ENCODE results near the gene IRS1. TPM values are rescaled to one million over a fixed set of nuclear protein-coding genes. Genes with fewer than 3 reads are reported as not detected.

IRS1 gene
- polyA plus RNA-seq, 1 of the 3 experiments (the other 2 are of a cell fraction), result 16.5 TPM

DNA sequence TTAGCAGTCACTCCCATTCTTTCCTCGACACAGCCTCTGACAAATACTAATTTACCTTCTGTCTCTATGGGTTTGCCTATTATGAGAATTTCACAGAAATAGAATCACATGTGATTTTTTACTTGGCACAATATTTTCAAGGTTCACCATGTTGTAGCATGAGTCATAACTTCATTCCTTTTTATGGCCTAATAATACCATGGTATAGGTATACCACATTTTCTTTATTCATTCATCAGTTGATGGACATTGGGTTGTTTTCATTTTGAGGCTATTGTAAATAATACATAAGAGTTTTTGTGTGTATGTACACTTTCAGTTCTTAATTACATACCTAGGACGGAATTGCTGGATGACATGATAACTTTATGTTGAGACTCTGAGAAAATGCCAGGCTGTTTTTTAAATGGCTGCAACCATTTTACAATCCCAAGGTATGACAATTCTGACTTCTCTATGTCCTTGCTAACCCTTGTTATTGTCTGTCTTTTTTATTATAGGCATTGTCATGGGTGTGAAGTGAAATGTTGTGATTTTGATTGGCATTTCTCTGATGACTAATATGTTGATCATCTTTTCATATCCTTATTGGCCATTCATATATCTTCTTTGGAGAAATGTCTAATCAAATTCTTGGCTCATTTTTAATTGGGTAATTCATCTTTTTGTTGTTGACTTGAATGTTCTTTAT, 87.9 kb downstream of the IRS1 start:
- no peak overlapping the region for H2AFZ ChIP-seq (ENCODE audit: low read depth)
- ChIA-PET CTCF (no interaction called here), POLR2A (no interaction called here)
- H3K36me3 ChIP-seq (replicated peaks in 1 of 2; ENCODE audit: control insufficient read depth in 1 of 2, insufficient read depth in 2 of 2, low read length in 1 of 2), result no peaks in the 10 kb centered on the region
- no peaks in the 10 kb centered on the region for H3K9me3 ChIP-seq
- H3K4me2 ChIP-seq, result no peak overlapping the region
- no peak overlapping the region for H3K4me3 ChIP-seq (ENCODE audit: low read depth in 2 of 2, low read length in 1 of 2)
- TF ChIP-seq GABPA (IDR thresholded peaks at IDR 0.05; ENCODE audit: low read depth) (no peak), NRF1 (IDR thresholded peaks at IDR 0.05; ENCODE audit: low read depth, low read length) (no peak), TEAD4 (IDR thresholded peaks at IDR 0.05; ENCODE audit: borderline replicate concordance, insufficient read depth) (no peak)
- TF ChIP-seq, protein P1, sequence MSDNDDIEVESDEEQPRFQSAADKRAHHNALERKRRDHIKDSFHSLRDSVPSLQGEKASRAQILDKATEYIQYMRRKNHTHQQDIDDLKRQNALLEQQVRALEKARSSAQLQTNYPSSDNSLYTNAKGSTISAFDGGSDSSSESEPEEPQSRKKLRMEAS (IDR thresholded peaks at IDR 0.05; ENCODE audit: low read depth), result no peak
- TF ChIP-seq, protein P2, sequence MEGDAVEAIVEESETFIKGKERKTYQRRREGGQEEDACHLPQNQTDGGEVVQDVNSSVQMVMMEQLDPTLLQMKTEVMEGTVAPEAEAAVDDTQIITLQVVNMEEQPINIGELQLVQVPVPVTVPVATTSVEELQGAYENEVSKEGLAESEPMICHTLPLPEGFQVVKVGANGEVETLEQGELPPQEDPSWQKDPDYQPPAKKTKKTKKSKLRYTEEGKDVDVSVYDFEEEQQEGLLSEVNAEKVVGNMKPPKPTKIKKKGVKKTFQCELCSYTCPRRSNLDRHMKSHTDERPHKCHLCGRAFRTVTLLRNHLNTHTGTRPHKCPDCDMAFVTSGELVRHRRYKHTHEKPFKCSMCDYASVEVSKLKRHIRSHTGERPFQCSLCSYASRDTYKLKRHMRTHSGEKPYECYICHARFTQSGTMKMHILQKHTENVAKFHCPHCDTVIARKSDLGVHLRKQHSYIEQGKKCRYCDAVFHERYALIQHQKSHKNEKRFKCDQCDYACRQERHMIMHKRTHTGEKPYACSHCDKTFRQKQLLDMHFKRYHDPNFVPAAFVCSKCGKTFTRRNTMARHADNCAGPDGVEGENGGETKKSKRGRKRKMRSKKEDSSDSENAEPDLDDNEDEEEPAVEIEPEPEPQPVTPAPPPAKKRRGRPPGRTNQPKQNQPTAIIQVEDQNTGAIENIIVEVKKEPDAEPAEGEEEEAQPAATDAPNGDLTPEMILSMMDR (IDR thresholded peaks at IDR 0.05), result no peak
- no peaks in the 10 kb centered on the region for H3K4me1 ChIP-seq (ENCODE audit: control insufficient read depth in 1 of 2, insufficient read depth in 2 of 2, low read depth in 1 of 2, low read length in 1 of 2)
- DNase-seq, result no peak
- no peaks in the 10 kb centered on the region for H3K79me2 ChIP-seq (ENCODE audit: insufficient read depth)
- H3K27me3 ChIP-seq (ENCODE audit: insufficient read depth), result no peaks in the 10 kb centered on the region
- no peak overlapping the region for H3K9ac ChIP-seq
- peaks cover 5% of the 10 kb centered on the region for H3F3A ChIP-seq (replicated peaks; ENCODE audit: insufficient read depth)
- H3K9me2 ChIP-seq, result no peaks in the 10 kb centered on the region
- 69% methylated on average over 2 of the region's 2 CpGs for WGBS (ENCODE audit: low lambda C conversion rate)
- H3K27ac ChIP-seq (ENCODE audit: low read depth in 2 of 2, low read length in 1 of 2), result no peak overlapping the region
- no peaks in the 10 kb centered on the region for H4K20me1 ChIP-seq (ENCODE audit: insufficient read depth)

DNA sequence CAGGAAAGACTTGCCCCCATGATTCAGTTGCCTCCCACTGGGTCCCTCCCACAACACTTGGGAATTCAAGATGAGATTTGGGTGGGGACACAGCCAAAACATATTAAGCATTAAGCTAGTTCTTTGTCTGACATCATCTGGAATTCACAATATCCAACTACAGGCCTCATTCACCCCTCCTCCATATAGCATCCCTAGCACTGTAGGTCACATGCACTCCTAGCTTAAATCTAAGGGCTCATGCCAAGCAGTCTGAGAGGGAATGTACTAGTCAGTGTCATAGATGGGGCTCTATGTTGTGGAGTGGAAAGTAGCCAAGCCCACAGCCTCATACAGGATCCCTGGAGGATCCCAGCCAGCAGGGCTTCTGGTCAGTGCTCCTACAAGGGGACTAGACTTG, 92.1 kb downstream of the IRS1 start:
- H3K9ac ChIP-seq, result no peak overlapping the region
- DNase-seq, result no peak
- H3K4me2 ChIP-seq, result no peak overlapping the region
- H3K27ac ChIP-seq (ENCODE audit: low read depth in 2 of 2, low read length in 1 of 2), result no peak overlapping the region
- H3K9me3 ChIP-seq, result no peaks in the 10 kb centered on the region
- TF ChIP-seq TCF12 (IDR thresholded peaks at IDR 0.05), result no peak
- TF ChIP-seq GABPA (IDR thresholded peaks at IDR 0.05; ENCODE audit: low read depth), result no peak
- TF ChIP-seq FOXM1 (IDR thresholded peaks at IDR 0.05; ENCODE audit: low read depth), result no peak
- no peak overlapping the region for H3K4me3 ChIP-seq (ENCODE audit: low read depth in 2 of 2, low read length in 1 of 2)
- H3K4me1 ChIP-seq (ENCODE audit: control insufficient read depth in 1 of 2, insufficient read depth in 2 of 2, low read depth in 1 of 2, low read length in 1 of 2), result no peaks in the 10 kb centered on the region
- no peaks in the 10 kb centered on the region for H3K27me3 ChIP-seq (ENCODE audit: insufficient read depth)
- no peaks in the 10 kb centered on the region for H3K9me2 ChIP-seq
- POLR2A ChIA-PET, result no interaction called here
- H4K20me1 ChIP-seq (ENCODE audit: insufficient read depth), result no peaks in the 10 kb centered on the region
- CTCF ChIA-PET, result no interaction called here
- H3F3A ChIP-seq (replicated peaks; ENCODE audit: insufficient read depth), result no peaks in the 10 kb centered on the region
- no peaks in the 10 kb centered on the region for H3K79me2 ChIP-seq (ENCODE audit: insufficient read depth)
- H3K36me3 ChIP-seq (replicated peaks in 1 of 2; ENCODE audit: control insufficient read depth in 1 of 2, insufficient read depth in 2 of 2, low read length in 1 of 2), result no peaks in the 10 kb centered on the region
- no peak overlapping the region for H2AFZ ChIP-seq (ENCODE audit: low read depth)

DNA sequence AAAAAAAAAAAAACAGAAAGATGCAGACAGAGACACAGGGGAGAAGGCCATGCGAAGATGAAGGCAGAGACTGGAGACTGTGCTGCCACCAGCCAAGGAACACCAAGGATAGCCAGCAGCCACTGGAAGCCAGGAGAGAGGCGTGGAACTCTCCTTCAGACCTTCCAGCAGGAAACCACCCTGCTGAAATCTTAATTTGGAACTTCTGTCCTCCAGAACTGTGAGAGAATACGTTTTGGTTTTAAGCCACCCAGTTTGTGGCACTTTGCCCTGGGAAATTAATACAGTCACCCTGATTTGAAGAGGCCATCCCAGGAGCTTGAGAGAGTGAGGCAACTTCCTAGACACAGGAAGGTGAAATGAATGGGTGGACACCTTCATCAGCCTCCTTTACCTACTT, 93.7 kb downstream of the IRS1 start:
- CTCF ChIA-PET, result interaction anchor here (0.7 kb wide), 1 partner anchor 139 kb away, joined by 3 read pairs; no protein-coding TSS in a partner anchor

More for the DNA sequence above, 93.7 kb downstream of the IRS1 start:
- TF ChIP-seq JUND (IDR thresholded peaks at IDR 0.05) (no peak), SIN3A (IDR thresholded peaks at IDR 0.05; ENCODE audit: borderline replicate concordance, low read depth, low read length) (no peak), POLR2AphosphoS5 (IDR thresholded peaks at IDR 0.05; ENCODE audit: low read depth, low read length) (no peak), YY1 (IDR thresholded peaks at IDR 0.05; ENCODE audit: low read depth) (no peak), RAD21 (IDR thresholded peaks at IDR 0.05; ENCODE audit: low read length) (no peak), GABPA (IDR thresholded peaks at IDR 0.05; ENCODE audit: low read depth) (no peak), NRF1 (IDR thresholded peaks at IDR 0.05; ENCODE audit: low read depth, low read length) (no peak)
- TF ChIP-seq, protein P3, sequence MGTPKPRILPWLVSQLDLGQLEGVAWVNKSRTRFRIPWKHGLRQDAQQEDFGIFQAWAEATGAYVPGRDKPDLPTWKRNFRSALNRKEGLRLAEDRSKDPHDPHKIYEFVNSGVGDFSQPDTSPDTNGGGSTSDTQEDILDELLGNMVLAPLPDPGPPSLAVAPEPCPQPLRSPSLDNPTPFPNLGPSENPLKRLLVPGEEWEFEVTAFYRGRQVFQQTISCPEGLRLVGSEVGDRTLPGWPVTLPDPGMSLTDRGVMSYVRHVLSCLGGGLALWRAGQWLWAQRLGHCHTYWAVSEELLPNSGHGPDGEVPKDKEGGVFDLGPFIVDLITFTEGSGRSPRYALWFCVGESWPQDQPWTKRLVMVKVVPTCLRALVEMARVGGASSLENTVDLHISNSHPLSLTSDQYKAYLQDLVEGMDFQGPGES (IDR thresholded peaks at IDR 0.05; ENCODE audit: low read depth, low read length), result no peak
- TF ChIP-seq, protein P1 (IDR thresholded peaks at IDR 0.05; ENCODE audit: low read depth), result no peak
- TF ChIP-seq, protein P4, sequence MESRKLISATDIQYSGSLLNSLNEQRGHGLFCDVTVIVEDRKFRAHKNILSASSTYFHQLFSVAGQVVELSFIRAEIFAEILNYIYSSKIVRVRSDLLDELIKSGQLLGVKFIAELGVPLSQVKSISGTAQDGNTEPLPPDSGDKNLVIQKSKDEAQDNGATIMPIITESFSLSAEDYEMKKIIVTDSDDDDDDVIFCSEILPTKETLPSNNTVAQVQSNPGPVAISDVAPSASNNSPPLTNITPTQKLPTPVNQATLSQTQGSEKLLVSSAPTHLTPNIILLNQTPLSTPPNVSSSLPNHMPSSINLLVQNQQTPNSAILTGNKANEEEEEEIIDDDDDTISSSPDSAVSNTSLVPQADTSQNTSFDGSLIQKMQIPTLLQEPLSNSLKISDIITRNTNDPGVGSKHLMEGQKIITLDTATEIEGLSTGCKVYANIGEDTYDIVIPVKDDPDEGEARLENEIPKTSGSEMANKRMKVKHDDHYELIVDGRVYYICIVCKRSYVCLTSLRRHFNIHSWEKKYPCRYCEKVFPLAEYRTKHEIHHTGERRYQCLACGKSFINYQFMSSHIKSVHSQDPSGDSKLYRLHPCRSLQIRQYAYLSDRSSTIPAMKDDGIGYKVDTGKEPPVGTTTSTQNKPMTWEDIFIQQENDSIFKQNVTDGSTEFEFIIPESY (IDR thresholded peaks at IDR 0.05; ENCODE audit: borderline replicate concordance, low read depth), result no peak
- Histone ChIP-seq H3K4me1 (ENCODE audit: control insufficient read depth in 1 of 2, insufficient read depth in 2 of 2, low read depth in 1 of 2, low read length in 1 of 2) (no peaks in the 10 kb centered on the region), H3K27ac (ENCODE audit: low read depth in 2 of 2, low read length in 1 of 2) (no peak overlapping the region), H3K27me3 (ENCODE audit: insufficient read depth) (no peaks in the 10 kb centered on the region), H3K9me2 (no peaks in the 10 kb centered on the region), H3K36me3 (replicated peaks in 1 of 2; ENCODE audit: control insufficient read depth in 1 of 2, insufficient read depth in 2 of 2, low read length in 1 of 2) (no peaks in the 10 kb centered on the region), H3K9ac (no peak overlapping the region), H2AFZ (ENCODE audit: low read depth) (no peak overlapping the region), H3K4me2 (no peak overlapping the region), H3K79me2 (ENCODE audit: insufficient read depth) (no peaks in the 10 kb centered on the region), H4K20me1 (ENCODE audit: insufficient read depth) (no peaks in the 10 kb centered on the region), H3F3A (replicated peaks; ENCODE audit: insufficient read depth) (no peaks in the 10 kb centered on the region), H3K4me3 (ENCODE audit: low read depth in 2 of 2, low read length in 1 of 2) (no peak overlapping the region), H3K9me3 (no peaks in the 10 kb centered on the region)
- POLR2A ChIA-PET, result no interaction called here
- WGBS (ENCODE audit: low lambda C conversion rate), result 56% methylated on average over 2 of the region's 3 CpGs
- DNase-seq, result no peak
